Motor neuron (in vitro differentiated cells): Measurements from ENCODE around the gene LOC101059915.

Experiments used
- ATAC-seq, 8 experiments: fragments of 200-7000 bp; cut with Tn5 transposase; replicated peaks in 6 of 8; 2 replicates each; pipeline ENCODE4 v1.8.0; 2021; ENCODE audit warnings: mild to moderate bottlenecking in 8 of 8, moderate library complexity in 8 of 8
- H3K27ac ChIP-seq, 2 donors: fragments of 250-450 bp; sonication (Bioruptor Pico); 2 replicates each; pipeline ENCODE4 v1.9.0; 2021; ENCODE audit warnings: antibody characterized with exemption in 2 of 2, mild to moderate bottlenecking in 2 of 2, moderate library complexity in 1 of 2
- H3K4me1 ChIP-seq, 2 donors: fragments of 250-450 bp; sonication (Bioruptor Pico); replicated peaks in 1 of 2; 2 replicates each; pipeline ENCODE4 v1.6.1; 2021; ENCODE audit warnings: antibody characterized with exemption in 2 of 2, mild to moderate bottlenecking in 2 of 2, moderate library complexity in 1 of 2
- H3K4me3 ChIP-seq, 5 donors: fragments of 250-450 bp; sonication (Bioruptor Pico); 2 replicates each; pipeline ENCODE4 v1.9.0; 2021; ENCODE audit warnings: antibody characterized with exemption in 5 of 5, mild to moderate bottlenecking in 5 of 5, moderate library complexity in 4 of 5
- WGBS, 10 experiments: fragments of 450-650 bp; shearing (Covaris generic); methylation state at CpG; one replicate each; pipeline ENCODE4 v1.0.0; 2022; 5-methylcytosine and 5-hydroxymethylcytosine counted together
- in situ Hi-C, 9 experiments: fragments of 400-800 bp; cut with MboI; loops; one replicate each; pipeline ENCODE4 v1.15.0; 2021; ENCODE audit warnings: low sequenced_read_pairs in 9 of 9, low pct_unique_long_range_greater_than_20kb in 2 of 9; ENCODE audit not compliant: unreplicated experiment in 9 of 9

The LOC101059915 gene

DNA sequence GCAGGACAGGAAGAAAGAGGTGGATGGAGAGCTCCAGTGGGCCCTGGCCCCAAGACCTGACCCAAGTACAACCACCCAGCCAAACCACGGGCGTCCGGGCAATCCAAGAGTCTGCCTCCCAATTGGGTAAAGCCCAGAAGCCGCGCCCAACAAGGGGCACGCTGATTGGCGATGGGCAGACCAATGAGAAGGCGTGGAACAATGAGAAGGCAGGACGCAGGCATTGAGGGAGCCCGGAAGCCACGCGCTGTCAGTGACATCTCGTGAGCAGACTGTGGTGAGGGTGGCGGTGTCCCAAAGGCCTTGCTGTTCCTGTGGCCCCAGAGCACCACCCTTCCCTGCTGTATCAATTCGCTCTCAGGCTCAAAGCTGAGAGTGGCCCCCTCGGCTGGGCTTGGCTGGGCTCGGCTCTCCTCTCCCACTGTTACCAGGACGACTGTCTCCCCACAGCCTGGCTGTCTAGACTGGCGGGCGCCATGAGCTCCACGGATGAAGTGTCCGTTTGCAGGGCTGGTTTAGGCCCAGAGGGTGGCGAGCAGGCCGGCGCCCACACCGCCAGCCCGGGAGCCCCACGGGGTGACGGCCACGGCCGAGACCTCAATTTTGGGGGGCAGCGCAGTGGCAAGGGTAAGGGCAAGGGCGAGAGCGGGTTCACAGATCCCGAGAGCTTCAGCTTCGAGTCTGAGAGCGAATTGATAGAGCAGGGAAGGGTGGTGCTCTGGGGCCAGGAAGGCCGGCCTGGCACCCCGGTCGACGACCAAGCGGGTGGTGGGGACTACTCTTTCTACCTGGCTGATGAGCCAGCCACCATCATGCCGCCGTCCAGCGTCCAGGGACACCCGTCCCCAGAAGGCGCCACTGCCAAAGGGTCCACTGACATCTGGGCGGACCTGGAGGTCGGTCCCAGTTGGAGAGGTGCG lies at the start of gene LOC101059915:
LOC101059915 (plus strand) TSS at position 219 of the 920 bp plus-strand sequence.
- Histone ChIP-seq H3K4me3 (no peak within 1 kb of the TSS), H3K27ac (no peak within 1 kb of the TSS), H3K4me1 (no peaks in the 10 kb centered on the region)
- ATAC-seq: no peak
- in situ Hi-C loops: no loop called here
- 53 to 100% (median 96%) methylated on average over 4 to 6 of the region's 50 CpGs; no CpG with 5 or more reads in 7 of the 10 experiments for WGBS, 10 experiments

DNA sequence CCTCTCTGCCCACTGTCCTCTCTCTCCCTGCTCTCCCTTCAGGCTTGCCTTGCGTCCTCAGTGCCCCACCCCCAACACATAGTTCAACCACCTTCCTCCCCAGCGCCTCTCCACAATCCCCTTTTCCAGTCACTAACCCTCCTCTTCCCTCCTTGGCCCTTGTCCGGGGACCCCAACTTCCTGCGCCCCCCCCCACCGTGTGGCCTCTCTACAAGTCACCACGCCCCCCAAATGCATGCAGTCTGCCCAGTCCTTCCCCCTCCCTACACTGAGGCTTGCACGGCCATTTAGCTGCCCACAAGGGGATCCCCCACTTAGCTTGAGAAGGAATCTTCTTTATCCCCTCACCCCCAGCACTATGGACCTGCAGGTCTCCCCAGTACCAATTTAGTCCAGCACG lies 49.6 kb upstream of the LOC101059915 start:
- ATAC-seq: no peak
- WGBS, 10 experiments: 50% methylated on average over 2 of the region's 8 CpGs; no CpG with 5 or more reads in 9 of the 10 experiments
- Histone ChIP-seq H3K27ac (no peak overlapping the region), H3K4me1 (no peaks in the 10 kb centered on the region), H3K4me3 (no peak overlapping the region)
- in situ Hi-C loops: no loop called here

DNA sequence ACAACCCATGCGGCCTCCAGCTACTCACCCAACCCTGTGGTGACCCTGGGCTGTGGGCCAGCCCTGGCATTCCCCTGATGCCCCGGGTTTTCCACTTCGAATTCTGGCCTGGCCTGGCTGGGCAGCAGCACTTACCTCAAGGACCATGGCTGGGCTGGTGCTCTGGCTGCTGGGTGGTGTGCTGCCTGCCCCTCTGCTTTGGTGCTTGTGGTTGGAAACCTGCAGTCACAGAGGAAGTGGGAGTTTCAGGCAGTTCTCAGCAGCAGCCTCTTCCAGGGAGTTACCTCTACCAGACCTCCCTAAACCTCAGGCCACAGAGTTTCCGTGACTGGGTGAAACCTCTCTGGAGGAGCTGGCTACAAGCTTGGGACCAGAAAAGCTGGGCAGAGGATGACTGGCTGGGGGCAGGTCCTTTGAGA lies 49.0 kb upstream of the LOC101059915 start, which contains the start of gene CXCR3:
CXCR3 (minus strand) TSS at position 209 of the 419 bp plus-strand sequence; CDS start at position 147, 62 bp downstream.
- WGBS, 10 experiments: 40 to 100% (median 43%) methylated on average over 1 of the region's 4 CpGs; no CpG with 5 or more reads in 7 of the 10 experiments
- Histone ChIP-seq H3K4me3 (no peak within 1 kb of the TSS), H3K27ac (no peak within 1 kb of the TSS), H3K4me1 (no peaks in the 10 kb centered on the region)
- ATAC-seq: no peak
- in situ Hi-C loops: no loop called here

DNA sequence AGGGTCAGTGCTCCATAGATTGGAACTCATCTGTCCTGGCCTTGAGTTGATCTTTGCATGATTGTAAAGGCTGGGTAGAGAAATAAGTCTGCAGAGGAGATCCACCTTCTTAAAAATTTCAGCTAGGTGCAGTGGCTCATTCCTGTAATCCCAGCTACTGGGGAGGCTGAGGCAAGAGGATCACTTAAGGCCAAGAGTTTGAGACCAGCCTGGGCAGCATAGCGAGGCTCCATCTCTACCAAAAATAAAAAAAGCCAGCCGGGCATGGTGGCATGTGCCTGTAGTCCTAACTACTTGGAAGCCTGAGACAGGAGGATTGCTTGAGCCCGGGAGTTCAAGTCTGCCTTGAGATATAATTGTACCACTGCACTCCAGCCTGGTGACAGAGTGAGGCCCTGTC lies 48.6 kb upstream of the LOC101059915 start:
- ATAC-seq: no peak
- H3K4me1 ChIP-seq: no peaks in the 10 kb centered on the region
- in situ Hi-C loops: no loop called here

DNA sequence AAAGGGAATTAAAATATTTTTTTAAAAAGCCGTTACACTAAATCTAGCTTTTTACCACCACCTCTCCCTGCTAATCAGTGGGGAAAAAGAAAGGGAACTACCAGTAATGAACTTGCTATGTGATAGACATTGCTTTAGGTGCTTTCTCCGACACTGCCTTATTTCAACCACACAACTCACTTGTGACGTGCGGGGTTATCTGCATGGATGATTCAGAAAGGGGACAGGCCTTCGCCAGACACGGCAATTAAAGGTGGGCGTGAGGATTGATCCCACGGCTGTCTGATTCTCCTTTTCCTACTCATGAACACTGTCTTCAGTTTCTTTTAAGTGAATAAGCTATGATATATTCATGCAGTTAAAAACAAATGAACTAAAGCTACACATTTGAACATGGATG lies 48.2 kb upstream of the LOC101059915 start:
- WGBS, 10 experiments: 26 to 84% (median 78%) methylated on average over 1 to 5 of the region's 8 CpGs; no CpG with 5 or more reads in 6 of the 10 experiments
- H3K27ac ChIP-seq: no peak overlapping the region
- no peak for ATAC-seq
- no peak overlapping the region for H3K4me3 ChIP-seq
- no peaks in the 10 kb centered on the region for H3K4me1 ChIP-seq
- in situ Hi-C loops: no loop called here

More for the DNA sequence above, 48.6 kb upstream of the LOC101059915 start:
- WGBS, 10 experiments: 14% methylated on average over 1 of the region's 3 CpGs; no CpG with 5 or more reads in 9 of the 10 experiments
- Histone ChIP-seq H3K4me3 (no peak overlapping the region), H3K27ac (no peak overlapping the region)

- in situ Hi-C loops: no loop called here
- Histone ChIP-seq H3K4me3 (no peak overlapping the region), H3K4me1 (no peaks in the 10 kb centered on the region), H3K27ac (no peak overlapping the region)
- ATAC-seq: peak in 3 of 8 experiments; percentile 44 to 51 (median 45)
- WGBS, 10 experiments: 0 to 50% methylated on average over 1 of the region's 1 CpG; no CpG with 5 or more reads in 8 of the 10 experiments
Observed at GRCh38 chrX:71619986-71620385, 47.4 kb upstream of the LOC101059915 start.

GRCh38 chrX:71621603-71622002 lies 45.7 kb upstream of the LOC101059915 start:
- H3K4me3 ChIP-seq: no peak overlapping the region
- in situ Hi-C loops: no loop called here
- ATAC-seq: peak in 2 of 8 experiments; percentile 39 to 57
- WGBS, 10 experiments: 57 to 80% methylated on average over 2 to 5 of the region's 6 CpGs; no CpG with 5 or more reads in 8 of the 10 experiments
- H3K27ac ChIP-seq: no peak overlapping the region
- no peaks in the 10 kb centered on the region for H3K4me1 ChIP-seq

DNA sequence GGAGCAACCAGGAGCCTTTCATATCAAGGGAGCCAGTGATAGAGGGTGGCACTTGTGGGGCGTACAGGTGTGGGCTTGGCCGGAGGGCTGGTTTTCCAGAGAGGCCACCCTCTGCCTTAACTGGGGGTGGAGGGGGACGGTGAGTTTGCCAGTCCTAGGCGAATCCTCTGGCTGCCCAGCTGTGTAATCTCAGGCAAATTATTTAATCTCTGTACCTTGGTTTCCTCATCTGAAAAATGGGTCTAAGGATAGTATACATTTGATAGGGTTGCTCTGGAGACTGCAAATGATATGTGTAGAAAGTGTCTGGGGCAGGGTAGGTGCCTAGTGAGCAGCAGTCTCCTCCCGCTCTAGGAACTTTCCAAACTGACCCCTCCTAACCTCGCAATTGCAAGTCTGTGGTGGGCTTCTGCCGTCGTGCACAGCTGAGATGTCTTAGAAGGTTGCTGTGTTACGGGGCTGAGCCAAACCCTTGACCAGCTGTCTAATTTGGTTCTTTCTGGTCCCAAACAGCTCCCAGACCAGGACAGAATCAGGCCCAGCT lies 45.2 kb upstream of the LOC101059915 start:
- ATAC-seq: no peak
- in situ Hi-C loops: no loop called here
- WGBS, 10 experiments: 56 to 60% methylated on average over 1 to 7 of the region's 9 CpGs; no CpG with 5 or more reads in 8 of the 10 experiments
- no peaks in the 10 kb centered on the region for H3K4me1 ChIP-seq
- no peak overlapping the region for H3K27ac ChIP-seq
- H3K4me3 ChIP-seq: no peak overlapping the region

GRCh38 chrX:71622576-71623450 lies 44.5 kb upstream of the LOC101059915 start:
- in situ Hi-C loops: no loop called here
- no peak overlapping the region for H3K4me3 ChIP-seq
- ATAC-seq: peak in 4 of 8 experiments; percentile 37 to 81 (median 49)
- no peak overlapping the region for H3K27ac ChIP-seq
- WGBS, 10 experiments: 0 to 29% (median 27%) methylated on average over 1 to 5 of the region's 13 CpGs; no CpG with 5 or more reads in 7 of the 10 experiments
- H3K4me1 ChIP-seq: no peaks in the 10 kb centered on the region

GRCh38 chrX:71623714-71624113 lies 43.6 kb upstream of the LOC101059915 start:
- Histone ChIP-seq H3K4me1 (no peaks in the 10 kb centered on the region), H3K27ac (no peak overlapping the region), H3K4me3 (no peak overlapping the region)
- peak in 1 of 8 experiments; percentile 11 for ATAC-seq
- 61 to 100% (median 91%) methylated on average over 1 to 3 of the region's 3 CpGs; no CpG with 5 or more reads in 7 of the 10 experiments for whole genome bisulfite sequencing, 10 experiments
- in situ Hi-C loops: no loop called here

DNA sequence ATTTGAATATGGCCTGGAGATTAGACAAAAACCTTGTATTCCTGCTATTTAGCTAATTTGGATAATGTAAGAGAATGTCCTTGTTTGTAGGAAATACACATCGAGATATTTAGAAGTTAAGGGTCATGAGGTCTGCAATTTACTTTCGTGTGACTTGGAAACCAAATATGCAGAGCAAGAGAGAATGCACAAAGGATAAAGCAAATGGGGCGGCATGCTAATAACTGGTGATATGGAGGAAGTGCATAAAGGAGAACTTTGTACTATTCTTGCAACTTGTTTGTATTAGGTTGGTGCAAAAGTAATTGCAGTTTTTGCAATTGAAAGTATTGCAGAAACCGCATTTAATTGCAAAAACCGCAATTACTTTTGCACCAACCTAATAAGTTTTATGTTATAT lies 41.9 kb upstream of the LOC101059915 start:
- Histone ChIP-seq H3K4me3 (no peak overlapping the region), H3K4me1 (no peaks in the 10 kb centered on the region), H3K27ac (no peak overlapping the region)
- no peak for ATAC-seq
- 60 to 100% (median 74%) methylated on average over 1 to 5 of the region's 5 CpGs; no CpG with 5 or more reads in 1 of the 10 experiments for WGBS, 10 experiments
- in situ Hi-C loops: no loop called here

DNA sequence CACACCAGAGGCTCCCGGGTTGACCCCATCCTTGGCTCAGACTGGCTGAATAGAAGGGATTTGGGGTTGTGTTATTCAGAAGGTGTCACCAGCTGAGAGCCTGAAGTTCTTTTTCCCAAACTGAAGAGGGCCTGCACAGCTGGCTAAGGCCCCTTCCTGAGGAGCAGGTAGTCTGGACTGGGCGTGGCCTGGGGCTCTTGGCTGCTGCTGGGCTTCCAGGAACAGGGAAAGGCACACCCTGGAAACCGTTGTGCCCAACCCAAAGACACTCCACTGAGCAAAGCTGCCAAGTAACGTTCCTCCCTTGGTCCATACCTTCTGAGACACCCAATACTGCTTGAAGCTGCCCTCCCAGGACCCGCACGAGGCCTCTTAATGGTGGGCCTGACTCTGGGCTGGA lies 40.8 kb upstream of the LOC101059915 start:
- in situ Hi-C loops: no loop called here
- Histone ChIP-seq H3K4me3 (no peak overlapping the region), H3K27ac (no peak overlapping the region), H3K4me1 (no peaks in the 10 kb centered on the region)
- ATAC-seq: peak in 3 of 8 experiments; percentile 44 to 59 (median 44)
- whole genome bisulfite sequencing, 10 experiments: 20 to 80% methylated on average over 1 to 3 of the region's 6 CpGs; no CpG with 5 or more reads in 8 of the 10 experiments
